K562 (cell line): ENCODE data around the gene GMDS. TPM values are rescaled to one million over a fixed set of nuclear protein-coding genes. Genes with fewer than 3 reads are reported as not detected.

ENCODE experiments used
- ATAC-seq: fragments of 200-7000 bp; cut with Tn5 transposase; 3 replicates; pipeline ENCODE4 v1.9.1; 2020; ENCODE audit warnings: moderate library complexity
- BruUV-seq: library from RNA; stranded (reverse); fragments of 400-500 nt; replicated peaks from 2 replicates; lab custom pipeline; 2021; lab: Mats Ljungman, UMichigan
- CTCF ChIA-PET: fragments of 300-600 bp; formaldehyde crosslinking; extraction: SDS; loops from one replicate; lab custom pipeline; 2021; ENCODE audit warnings: low intra/inter-chr PET ratio; lab: Yijun Ruan, JAX
- POLR2A ChIA-PET: fragments of 300-600, 350-650 bp; sonication (Branson Sonifier 250); formaldehyde crosslinking; extraction: SDS; loops from one replicate; lab custom pipeline; 2021; ENCODE audit warnings: antibody characterized with exemption, inconsistent platforms; lab: Yijun Ruan, JAX
- DNase-seq, 4 experiments: peaks; one replicate each; pipeline versions ENCODE4 v3.0.0 to v3.0.0-alpha.2; 2011 to 2018; ENCODE audit warnings: low spot score in 3 of 4, mixed read lengths in 3 of 4; ENCODE audit errors: extremely low read depth in 1 of 4
- FAIRE-seq: peaks from 2 replicates; lab custom pipeline; 2011; peaks lifted over from hg19 to GRCh38; lab: Jason Lieb, UNC
- H2AFZ ChIP-seq: 2 replicates; pipeline ENCODE4 v1.6.0; 2011; ENCODE audit warnings: low read depth, low read length, control low read depth, inconsistent platforms
- H3K27ac ChIP-seq: fragments of 200-600 bp; 3 replicates; pipeline ENCODE4 v1.8.0; 2011; ENCODE audit warnings: low read depth, mild to moderate bottlenecking, control low read depth, inconsistent platforms, low read length, moderate library complexity, mixed read lengths; ENCODE audit errors: extremely low read depth
- H3K27me3 ChIP-seq, 2 experiments: fragments of 300-600 bp in 1 of 2; 2 replicates in 1 of 2; 3 replicates in 1 of 2; pipeline versions ENCODE4 v1.6.0 to v1.8.0; 2011; ENCODE audit warnings: inconsistent platforms in 2 of 2, low read length in 2 of 2, mild to moderate bottlenecking in 1 of 2, mixed read lengths in 1 of 2, moderate library complexity in 1 of 2; ENCODE audit not compliant: control insufficient read depth in 2 of 2, insufficient read depth in 2 of 2
- H3K36me3 ChIP-seq: fragments of 300-600 bp; 3 replicates; pipeline ENCODE4 v1.8.0; 2011; ENCODE audit warnings: mild to moderate bottlenecking, low read length, inconsistent platforms; ENCODE audit not compliant: control insufficient read depth, insufficient read depth
- H3K4me1 ChIP-seq, 2 experiments: fragments of 200-600 bp in 1 of 2; replicated peaks in 1 of 2; 2 replicates in 1 of 2; 3 replicates in 1 of 2; pipeline versions ENCODE4 v1.5.1 to v1.8.0; 2011; ENCODE audit warnings: inconsistent platforms in 2 of 2, low read length in 2 of 2, mild to moderate bottlenecking in 1 of 2, mixed read lengths in 1 of 2, moderate library complexity in 1 of 2; ENCODE audit not compliant: control insufficient read depth in 2 of 2, insufficient read depth in 2 of 2
- H3K4me2 ChIP-seq: 2 replicates; pipeline ENCODE4 v1.6.1; 2011; ENCODE audit warnings: low read length, control low read depth, inconsistent platforms, mixed read lengths; ENCODE audit not compliant: insufficient read depth
- H3K4me3 ChIP-seq: fragments of 200-600 bp; sonication (generic), shearing (Covaris generic); 2 replicates; pipeline ENCODE4 v1.5.1; 2016; ENCODE audit warnings: control low read depth, inconsistent platforms
- H3K79me2 ChIP-seq: fragments of 200-600 bp; 3 replicates; pipeline ENCODE4 v1.8.0; 2011; ENCODE audit warnings: low read length, inconsistent platforms; ENCODE audit not compliant: control insufficient read depth, insufficient read depth
- H3K9ac ChIP-seq, 2 experiments: 2 replicates each; pipeline versions ENCODE4 v1.6.0 to v1.6.1; 2011; ENCODE audit warnings: low read depth in 2 of 2, low read length in 2 of 2, control low read depth in 1 of 2, inconsistent platforms in 1 of 2, mild to moderate bottlenecking in 1 of 2, mixed read lengths in 1 of 2; ENCODE audit not compliant: insufficient read depth in 1 of 2
- H3K9me1 ChIP-seq: one replicate; pipeline ENCODE4 v1.6.0; 2011; ENCODE audit warnings: inconsistent platforms, mild to moderate bottlenecking, low read length, moderate library complexity; ENCODE audit not compliant: control insufficient read depth, insufficient read depth
- H3K9me3 ChIP-seq: replicated peaks from 2 replicates; pipeline ENCODE4 v1.5.1; 2011; ENCODE audit warnings: low read depth, low read length, inconsistent platforms; ENCODE audit not compliant: control insufficient read depth, insufficient read depth
- H4K20me1 ChIP-seq: replicated peaks from 2 replicates; pipeline ENCODE4 v1.6.1; 2011; ENCODE audit warnings: low read length, inconsistent platforms, mixed read lengths; ENCODE audit not compliant: control insufficient read depth, insufficient read depth
- BRCA1 ChIP-seq, 2 experiments: fragments of 450-650 bp in 1 of 2; sonication (generic) in 1 of 2; formaldehyde crosslinking in 1 of 2; IDR thresholded peaks; 2 replicates each; pipeline versions ENCODE4 v1.5.0 to v1.6.1; 2017 to 2020; ENCODE audit warnings: mild to moderate bottlenecking in 1 of 2, missing genetic modification reagents in 1 of 2
- CTBP1 ChIP-seq: fragments of 450-650 bp; IDR thresholded peaks from 2 replicates; pipeline ENCODE4 v1.6.1; 2016; ENCODE audit warnings: borderline replicate concordance
- GATAD2A ChIP-seq: fragments of 450-650 bp; IDR thresholded peaks from 2 replicates; pipeline ENCODE4 v1.6.1; 2017
- RAD51 ChIP-seq: fragments of 450-650 bp; IDR thresholded peaks from 2 replicates; pipeline ENCODE4 v1.7.1; 2016; ENCODE audit warnings: low read depth, mild to moderate bottlenecking, borderline replicate concordance
- SAFB2 ChIP-seq: fragments of 200-400 bp; formaldehyde crosslinking; IDR thresholded peaks from 2 replicates; pipeline ENCODE4 v1.6.1; 2018; ENCODE audit warnings: borderline replicate concordance, low read length, low read depth, moderate library complexity; ENCODE audit not compliant: severe bottlenecking
- SMAD2 ChIP-seq: fragments of 150-350 bp; IDR thresholded peaks from 2 replicates; pipeline ENCODE4 v1.6.1; 2014; ENCODE audit warnings: low read depth, mild to moderate bottlenecking, low read length
- TCF7L2 ChIP-seq: fragments of 150-350 bp; IDR thresholded peaks from 2 replicates; pipeline ENCODE4 v1.6.1; 2016; ENCODE audit warnings: low read depth, mild to moderate bottlenecking, low read length, moderate library complexity
- ZNF76 ChIP-seq: fragments of 250-450 bp; sonication (Bioruptor Pico); IDR thresholded peaks from 2 replicates; pipeline ENCODE4 v1.4.0; 2020; ENCODE audit warnings: mild to moderate bottlenecking, moderate library complexity, borderline replicate concordance
- WGBS: fragments of 100-300 bp; shearing (Covaris generic); methylation state at CpG from one replicate; pipeline ENCODE4 v1.1.6; 2016; ENCODE audit warnings: low coverage, mixed read lengths; ENCODE audit not compliant: insufficient coverage; ENCODE audit errors: missing lambda C conversion rate; 5-methylcytosine and 5-hydroxymethylcytosine counted together
- in situ Hi-C: fragments of 300-500 bp; cut with MboI; formaldehyde crosslinking; loops from 4 replicates; pipeline ENCODE4 v1.15.0; 2018; ENCODE audit warnings: inconsistent platforms, mixed read lengths
- intact Hi-C: fragments of 100-400 bp; cut with micrococcal nuclease; formaldehyde crosslinking; loops from 2 replicates; pipeline ENCODE4 v1.14.2; 2022
- polyA plus RNA-seq, 8 experiments: library from polyadenylated mRNA; depleted of rRNA in 4 of 8; stranded (reverse) in 5 of 8; unstranded in 3 of 8; fragments of >200 nt; fragmentation: Nextera tagmentation in 2 of 8; fragmentation: Illumina TruSeq in 1 of 8; extraction: Ambion mirVana in 2 of 8; extraction: Trizol in 1 of 8; gene quantifications; 2 replicates each; pipeline versions ENCODE4 v1.2.1 to v1.2.3, GENCODE V29; 2011 to 2014; ENCODE audit warnings: inconsistent platforms in 1 of 8, missing spikeins in 1 of 8
- total RNA-seq, 7 experiments: library from RNA; depleted of rRNA in 6 of 7; stranded (reverse); fragments of >200 nt in 6 of 7; fragmentation: Illumina TruSeq in 2 of 7; extraction: Trizol in 2 of 7; gene quantifications; 2 replicates each; pipeline versions ENCODE4 v1.2.1 to v1.2.3, GENCODE V29; 2011 to 2021; ENCODE audit warnings: low replicate concordance in 1 of 7
- TF ChIP-seq, protein P1 (sequence below): fragments of 250-450 bp; sonication (Bioruptor Pico); IDR thresholded peaks from 2 replicates; pipeline ENCODE4 v1.4.0; 2020; ENCODE audit warnings: mild to moderate bottlenecking, moderate library complexity

The GMDS gene
- total and polyA plus RNA-seq, 9 of the 15 experiments (the other 6 are each of a cell fraction or from before 2014, with no cell fraction given) = 0.48 to 31.8 (median 13.4) TPM

DNA sequence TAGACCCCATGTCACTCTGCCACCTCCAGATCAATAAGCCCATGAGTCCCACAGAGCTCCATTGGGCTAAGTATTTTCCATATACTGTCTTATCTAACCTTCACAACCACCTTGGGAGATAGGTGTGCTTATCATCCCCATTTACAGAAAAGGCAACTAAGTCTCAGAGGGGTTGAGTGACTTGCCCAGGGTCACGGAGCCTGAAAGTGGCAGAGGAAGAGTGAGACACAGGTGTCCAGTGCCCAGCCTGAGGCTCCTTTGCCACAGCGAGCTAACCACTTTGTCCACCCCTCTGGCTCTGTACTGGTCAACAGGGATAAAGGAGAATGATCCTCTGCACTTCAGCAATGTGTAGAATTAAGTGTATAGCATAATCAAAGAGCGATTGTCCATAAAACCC lies 124.5 kb downstream of the GMDS start:
- Histone ChIP-seq H3K9me1 (no peaks in the 10 kb centered on the region), H3K27me3 (peaks cover 3 to 16% of the 10 kb centered on the region in 2 experiments; a peak in 3 of 5 replicates), H3K9ac (no peak overlapping the region), H3K4me3 (no peak overlapping the region), H3K4me2 (no peak overlapping the region), H3K36me3 (no peaks in the 10 kb centered on the region), H4K20me1 (no peaks in the 10 kb centered on the region; the same call in 1 of the 2 replicates), H3K27ac (no peak overlapping the region), H2AFZ (no peak overlapping the region), H3K4me1 (no peaks in the 10 kb centered on the region; a peak in 1 of 5 replicates), H3K79me2 (no peaks in the 10 kb centered on the region), H3K9me3 (no peaks in the 10 kb centered on the region)
- POLR2A ChIA-PET = no interaction called here
- no peak for ATAC-seq
- TF ChIP-seq CTBP1 (no peak), RAD51 (no peak), ZNF76 (CRISPR knock-in tag) (no peak), TCF7L2 (no peak), GATAD2A (no peak), SAFB2 (no peak), SMAD2 (no peak), BRCA1 (IDR thresholded peaks at IDR 0.05) (no peak), BRCA1 (CRISPR knock-in tag; IDR thresholded peaks at IDR 0.05) (no peak)
- TF ChIP-seq, protein P1, sequence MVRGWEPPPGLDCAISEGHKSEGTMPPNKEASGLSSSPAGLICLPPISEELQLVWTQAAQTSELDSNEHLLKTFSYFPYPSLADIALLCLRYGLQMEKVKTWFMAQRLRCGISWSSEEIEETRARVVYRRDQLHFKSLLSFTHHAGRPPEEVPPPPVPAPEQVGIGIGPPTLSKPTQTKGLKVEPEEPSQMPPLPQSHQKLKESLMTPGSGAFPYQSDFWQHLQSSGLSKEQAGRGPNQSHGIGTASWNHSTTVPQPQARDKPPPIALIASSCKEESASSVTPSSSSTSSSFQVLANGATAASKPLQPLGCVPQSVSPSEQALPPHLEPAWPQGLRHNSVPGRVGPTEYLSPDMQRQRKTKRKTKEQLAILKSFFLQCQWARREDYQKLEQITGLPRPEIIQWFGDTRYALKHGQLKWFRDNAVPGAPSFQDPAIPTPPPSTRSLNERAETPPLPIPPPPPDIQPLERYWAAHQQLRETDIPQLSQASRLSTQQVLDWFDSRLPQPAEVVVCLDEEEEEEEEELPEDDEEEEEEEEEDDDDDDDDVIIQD = no peak
- no peak for DNase-seq
- intact Hi-C loops (no loop called here), in situ Hi-C loops (no loop called here)
- CTCF ChIA-PET = no interaction called here
- 20% methylated on average over 3 of the region's 3 CpGs for WGBS
- no TSS peak for BruUV-seq
- FAIRE-seq = no peak
